A673 (cell line): Measurements from ENCODE around the gene LTBP2. TPM values are rescaled to one million over a fixed set of nuclear protein-coding genes. Genes with fewer than 3 reads are reported as not detected.

Source experiments
- BruUV-seq: library from RNA; stranded (reverse); fragments of 400-500 nt; replicated peaks from 2 replicates; lab custom pipeline; 2021; lab: Mats Ljungman, UMichigan
- CTCF ChIA-PET: fragments of 300-600 bp; sonication (Branson Sonifier 250); formaldehyde crosslinking; loops from one replicate; lab custom pipeline; 2022; ENCODE audit warnings: antibody characterized with exemption; lab: Charles Lee
- POLR2A ChIA-PET: fragments of 300-600 bp; sonication (Branson Sonifier 250); formaldehyde crosslinking; loops from one replicate; lab custom pipeline; 2022; ENCODE audit warnings: antibody characterized with exemption; ENCODE audit not compliant: low non-redundant PET; lab: Charles Lee
- DNase-seq: peaks from one replicate; pipeline ENCODE4 v3.0.0-alpha.2; 2015; ENCODE audit warnings: low spot score
- H3K27ac ChIP-seq: fragments of 200-600 bp; sonication (generic); 2 replicates; pipeline ENCODE4 v1.5.1; 2016; ENCODE audit warnings: mixed run types, low read depth, mild to moderate bottlenecking, mixed read lengths, antibody characterized with exemption, low read length; ENCODE audit not compliant: poor library complexity, severe bottlenecking
- H3K27me3 ChIP-seq: fragments of 200-600 bp; sonication (generic); replicated peaks from 2 replicates; pipeline ENCODE4 v1.6.1; 2017; ENCODE audit warnings: mixed run types, low read depth, mild to moderate bottlenecking, mixed read lengths, antibody characterized with exemption, low read length; ENCODE audit not compliant: insufficient read depth, poor library complexity
- H3K36me3 ChIP-seq: fragments of 200-600 bp; sonication (generic); 2 replicates; pipeline ENCODE4 v1.6.1; 2016; ENCODE audit warnings: mixed run types, mild to moderate bottlenecking, mixed read lengths, antibody characterized with exemption, low read length; ENCODE audit not compliant: insufficient read depth, poor library complexity, severe bottlenecking
- H3K4me1 ChIP-seq: fragments of 200-600 bp; sonication (generic); 2 replicates; pipeline ENCODE4 v1.6.1; 2017; ENCODE audit warnings: mixed run types, mild to moderate bottlenecking, mixed read lengths, antibody characterized with exemption, low read length; ENCODE audit not compliant: insufficient read depth, poor library complexity, severe bottlenecking
- H3K4me3 ChIP-seq: fragments of 200-600 bp; sonication (generic); 2 replicates; pipeline ENCODE4 v1.5.1; 2016; ENCODE audit warnings: low read depth, mixed run types, mild to moderate bottlenecking, mixed read lengths, low read length; ENCODE audit not compliant: poor library complexity, severe bottlenecking
- H3K9me3 ChIP-seq: fragments of 200-600 bp; sonication (generic); 2 replicates; pipeline ENCODE4 v1.6.1; 2016; ENCODE audit warnings: mixed run types, low read depth, mild to moderate bottlenecking, mixed read lengths, antibody characterized with exemption, low read length; ENCODE audit not compliant: poor library complexity, severe bottlenecking
- CTCF ChIP-seq: fragments of 300-800, 200-600 bp; sonication (generic); conservative IDR thresholded peaks from 2 replicates; pipeline ENCODE4 v1.5.1; 2017; ENCODE audit warnings: low read depth, mild to moderate bottlenecking, antibody characterized with exemption, low read length, moderate library complexity, mixed read lengths
- EZH2 ChIP-seq: fragments of 200-600 bp; sonication (generic); IDR thresholded peaks from 2 replicates; pipeline ENCODE4 v1.6.1; 2017; ENCODE audit warnings: borderline replicate concordance, low read depth, mild to moderate bottlenecking, mixed read lengths, antibody characterized with exemption, low read length; ENCODE audit not compliant: poor library complexity, severe bottlenecking
- intact Hi-C: fragments of 100-400 bp; cut with micrococcal nuclease; formaldehyde crosslinking; loops from one replicate; pipeline ENCODE4 v1.10.0; 2022; ENCODE audit not compliant: unreplicated experiment
- total RNA-seq: library from RNA; stranded (reverse); gene quantifications from 2 replicates; pipeline ENCODE4 v1.2.3, GENCODE V29; 2021

The LTBP2 gene
- total RNA-seq, 1 experiment from 2014 or later = 0.26 TPM

GRCh38 chr14:74648601-74649000 lies 36.6 kb upstream of the LTBP2 start:
- no peaks in the 10 kb centered on the region for H3K9me3 ChIP-seq
- no peaks in the 10 kb centered on the region for H3K36me3 ChIP-seq
- no peak for TF ChIP-seq EZH2
- no peak for TF ChIP-seq CTCF
- no TSS peak for BruUV-seq
- DNase-seq = peak; percentile 18
- H3K4me3 ChIP-seq = no peak overlapping the region
- no peak overlapping the region for H3K27ac ChIP-seq
- CTCF ChIA-PET = no interaction called here
- POLR2A ChIA-PET = no interaction called here
- H3K27me3 ChIP-seq = no peaks in the 10 kb centered on the region
- intact Hi-C loops = no loop called here
- peaks cover 12% of the 10 kb centered on the region for H3K4me1 ChIP-seq

- Histone ChIP-seq H3K27me3 (no peaks in the 10 kb centered on the region), H3K4me3 (no peak overlapping the region), H3K36me3 (no peaks in the 10 kb centered on the region), H3K9me3 (no peaks in the 10 kb centered on the region), H3K27ac (no peak overlapping the region), H3K4me1 (peaks cover 12% of the 10 kb centered on the region)
- intact Hi-C loops = no loop called here
- no TSS peak for BruUV-seq
- peak; percentile 53 for DNase-seq
- TF ChIP-seq CTCF (no peak), EZH2 (no peak)
- CTCF ChIA-PET = no interaction called here
- POLR2A ChIA-PET = no interaction called here
Observed at GRCh38 chr14:74647678-74648461, 35.8 kb upstream of the LTBP2 start.

- no peak for DNase-seq
- TF ChIP-seq CTCF = no peak
- no peak for TF ChIP-seq EZH2
- no TSS peak for BruUV-seq
- H3K36me3 ChIP-seq = no peaks in the 10 kb centered on the region
- no peak overlapping the region for H3K27ac ChIP-seq
- no peaks in the 10 kb centered on the region for H3K27me3 ChIP-seq
- no peaks in the 10 kb centered on the region for H3K9me3 ChIP-seq
- ChIA-PET POLR2A (no interaction called here), CTCF (no interaction called here)
- H3K4me3 ChIP-seq = no peak overlapping the region
- H3K4me1 ChIP-seq = peaks cover 12% of the 10 kb centered on the region
- intact Hi-C loops = no loop called here
Observed at GRCh38 chr14:74647061-74647677, 35.1 kb upstream of the LTBP2 start.
